Spleen (tissue), 11 donors: ENCODE results near the gene NMT2. TPM values are rescaled to one million over a fixed set of nuclear protein-coding genes. Genes with fewer than 3 reads are reported as not detected.

Source experiments
- DNase-seq: peaks from one replicate; pipeline ENCODE4 v3.0.0-alpha.2; 2020
- H3K27ac ChIP-seq, 8 donors: fragments of 200-600 bp; sonication (generic) in 7 of 8; 1 replicate in 4 of 8; 2 replicates in 4 of 8; pipeline versions ENCODE4 v1.5.0 to v1.8.0; 2016 to 2021; ENCODE audit warnings: inconsistent platforms in 4 of 8, mild to moderate bottlenecking in 4 of 8, moderate library complexity in 1 of 8
- H3K27me3 ChIP-seq, 7 donors: fragments of 200-600 bp; sonication (generic) in 6 of 7; replicated peaks in 1 of 7; 1 replicate in 4 of 7; 2 replicates in 3 of 7; pipeline versions ENCODE4 v1.5.0 to v1.8.0; 2016 to 2021; ENCODE audit warnings: inconsistent platforms in 3 of 7, mild to moderate bottlenecking in 1 of 7
- H3K36me3 ChIP-seq, 6 donors: fragments of 200-600 bp; sonication (generic) in 5 of 6; 1 replicate in 4 of 6; 2 replicates in 2 of 6; pipeline versions ENCODE4 v1.5.0 to v1.8.0; 2016 to 2021; ENCODE audit warnings: inconsistent platforms in 2 of 6
- H3K4me1 ChIP-seq, 6 donors: fragments of 200-600 bp; sonication (generic) in 5 of 6; 1 replicate in 3 of 6; 2 replicates in 3 of 6; pipeline versions ENCODE4 v1.5.0 to v1.8.0; 2016 to 2021; ENCODE audit warnings: inconsistent platforms in 3 of 6
- H3K4me3 ChIP-seq, 8 donors: fragments of 200-600 bp; sonication (generic) in 7 of 8; 1 replicate in 4 of 8; 2 replicates in 4 of 8; pipeline versions ENCODE4 v1.5.0 to v1.8.0; 2016 to 2021; ENCODE audit warnings: inconsistent platforms in 4 of 8, mild to moderate bottlenecking in 4 of 8, moderate library complexity in 2 of 8
- H3K9me3 ChIP-seq, 8 donors: fragments of 200-600 bp; sonication (generic) in 7 of 8; 1 replicate in 4 of 8; 2 replicates in 4 of 8; pipeline versions ENCODE4 v1.5.0 to v1.8.0; 2016 to 2021; ENCODE audit warnings: inconsistent platforms in 4 of 8
- CTCF ChIP-seq, 11 experiments: fragments of 200-600 bp in 7 of 11; fragments of 450-650 bp in 4 of 11; sonication (generic) in 4 of 11; IDR thresholded peaks in 8 of 11; conservative IDR thresholded peaks in 3 of 11; 1 replicate in 7 of 11; 2 replicates in 4 of 11; pipeline versions ENCODE4 v1.4.0 to v1.8.0; 2016 to 2021; ENCODE audit warnings: antibody characterized with exemption in 11 of 11, inconsistent platforms in 4 of 11, mild to moderate bottlenecking in 1 of 11
- POLR2A ChIP-seq, 3 donors: fragments of 450-650 bp; IDR thresholded peaks; one replicate each; pipeline ENCODE4 v1.5.1; 2017; ENCODE audit warnings: antibody characterized with exemption in 3 of 3, mild to moderate bottlenecking in 1 of 3
- POLR2AphosphoS5 ChIP-seq, 3 donors: sonication (generic); formaldehyde crosslinking; IDR thresholded peaks; one replicate each; pipeline ENCODE4 v1.5.1; 2017; ENCODE audit warnings: antibody characterized with exemption in 3 of 3
- WGBS, 5 donors: extraction: QIAGEN DNeasy Blood & Tissue Kit in 3 of 5; methylation state at CpG; one replicate each; pipeline versions ENCODE4 v1.1.5 to v1.1.7; 2013 to 2018; 5-methylcytosine and 5-hydroxymethylcytosine counted together
- intact Hi-C: fragments of 100-400 bp; cut with DNase I; formaldehyde crosslinking; loops from one replicate; pipeline ENCODE4 v1.15.0; 2023; ENCODE audit warnings: low total_unique reads
- polyA plus RNA-seq, 3 donors: library from polyadenylated mRNA; stranded (reverse); fragments of 200-250 nt; gene quantifications; one replicate each; pipeline ENCODE4 v1.2.1, GENCODE V29; 2013
- total RNA-seq, 7 donors: library from RNA; depleted of rRNA in 3 of 7; stranded (reverse); fragments of >200 nt in 3 of 7; fragmentation: NEBNext Ultra II Directional in 4 of 7; extraction: Animal tissue kit (Norgen Biotek cat#: 25700) in 4 of 7; gene quantifications; one replicate each; pipeline versions ENCODE4 v1.1.0 to v1.2.1, GENCODE V29; 2016 to 2021
- donor health status: healthy with polysubstance abuse.
- donor health status: DM: no; HTN: no; CAD: no; lungs with moderate emphysema.
- donor health status: DM: no; HTN: no; CAD: no.
- donor health status: Bipolar disorder and iron deficiency.
- donor health status: healthy.
- donor health status: DM: no; HTN: no; CAD: no.
- donor health status: DM: yes; HTN: yes; CAD: no.

NMT2 gene
- total and polyA plus RNA-seq, 10 donors, result 4.3 to 19.2 (median 12.8) TPM

- no peaks in the 10 kb centered on the region for H3K9me3 ChIP-seq
- no peak for TF ChIP-seq CTCF (IDR thresholded peaks at IDR 0.05 in 8 of 11, conservative IDR thresholded peaks at IDR 0.05 in 3 of 11)
- no peak for TF ChIP-seq POLR2AphosphoS5 (IDR thresholded peaks at IDR 0.05)
- no peak for TF ChIP-seq POLR2A (IDR thresholded peaks at IDR 0.05)
- peaks cover 0 to under 1% (median 0%) of the 10 kb centered on the region in 6 donors for H3K36me3 ChIP-seq
- no peak overlapping the region for H3K4me3 ChIP-seq
- WGBS, 5 donors, result 81 to 87% (median 82%) methylated on average over 7 of the region's 7 CpGs
- no peak overlapping the region for H3K27ac ChIP-seq
- intact Hi-C loops, result no loop called here
- no peaks in the 10 kb centered on the region for H3K27me3 ChIP-seq
- peaks cover 0 to 25% (median 9%) of the 10 kb centered on the region in 6 donors for H3K4me1 ChIP-seq
- DNase-seq, result no peak
These were observed 22.1 kb downstream of the NMT2 start for GRCh38 chr10:15146366-15146765.

GRCh38 chr10:15144788-15145187, 23.7 kb downstream of the NMT2 start:
- Histone ChIP-seq H3K4me3 (no peak overlapping the region), H3K27me3 (no peaks in the 10 kb centered on the region), H3K9me3 (no peaks in the 10 kb centered on the region), H3K36me3 (peaks cover 0 to 16% (median 2%) of the 10 kb centered on the region in 6 donors), H3K4me1 (peaks cover 0 to 36% (median 12%) of the 10 kb centered on the region in 6 donors), H3K27ac (no peak overlapping the region)
- no peak for DNase-seq
- no peak for TF ChIP-seq CTCF (IDR thresholded peaks at IDR 0.05 in 8 of 11, conservative IDR thresholded peaks at IDR 0.05 in 3 of 11)
- TF ChIP-seq POLR2A (IDR thresholded peaks at IDR 0.05), result no peak
- TF ChIP-seq POLR2AphosphoS5 (IDR thresholded peaks at IDR 0.05), result no peak
- 75 to 90% (median 88%) methylated on average over 4 of the region's 4 CpGs for WGBS, 5 donors
- intact Hi-C loops, result no loop called here

GRCh38 chr10:15141136-15142054, 27.1 kb downstream of the NMT2 start:
- Histone ChIP-seq H3K27me3 (no peaks in the 10 kb centered on the region), H3K9me3 (no peaks in the 10 kb centered on the region), H3K4me1 (peaks cover 0 to 33% (median 12%) of the 10 kb centered on the region in 6 donors), H3K36me3 (peaks cover 0 to 38% (median 2%) of the 10 kb centered on the region in 6 donors), H3K27ac (no peak overlapping the region), H3K4me3 (peak overlapping the region in 1 of 8 donors; percentile 3)
- intact Hi-C loops, result no loop called here
- no peak for DNase-seq
- TF ChIP-seq POLR2AphosphoS5 (IDR thresholded peaks at IDR 0.05) (peak in 1 of 3 donors; percentile 37), POLR2A (IDR thresholded peaks at IDR 0.05) (no peak), CTCF (IDR thresholded peaks at IDR 0.05 in 8 of 11, conservative IDR thresholded peaks at IDR 0.05 in 3 of 11) (no peak)
- 45 to 70% (median 60%) methylated on average over 16 of the region's 16 CpGs for WGBS, 5 donors

GRCh38 chr10:15140698-15141097, 27.8 kb downstream of the NMT2 start:
- intact Hi-C loops, result no loop called here
- 86 to 92% (median 88%) methylated on average over 7 of the region's 7 CpGs for WGBS, 5 donors
- Histone ChIP-seq H3K27me3 (no peaks in the 10 kb centered on the region), H3K27ac (no peak overlapping the region), H3K4me1 (peaks cover 0 to 27% (median 12%) of the 10 kb centered on the region in 6 donors), H3K36me3 (peaks cover 0 to 38% (median 2%) of the 10 kb centered on the region in 6 donors), H3K4me3 (no peak overlapping the region), H3K9me3 (no peaks in the 10 kb centered on the region)
- TF ChIP-seq POLR2AphosphoS5 (IDR thresholded peaks at IDR 0.05) (no peak), POLR2A (IDR thresholded peaks at IDR 0.05) (no peak), CTCF (IDR thresholded peaks at IDR 0.05 in 8 of 11, conservative IDR thresholded peaks at IDR 0.05 in 3 of 11) (no peak)
- DNase-seq, result no peak
